ENCODE results near the gene CD93.

GRCh38 chr20:23094927-23095326 is 8.8 kb upstream of the CD93 start:
- TF ChIP-seq CTCF (IDR thresholded peaks at IDR 0.05) (no peak), POLR2A (IDR thresholded peaks at IDR 0.05) (no peak)

Measured in heart left ventricle (tissue), 13 donors.